Measurements from ENCODE around the gene GPR3.

Gene GPR3

GRCh38 chr1:27364696-27365371, 27.6 kb upstream of the GPR3 start:
- no peak for TF ChIP-seq CTCF (IDR thresholded peaks at IDR 0.05; ENCODE audit: control insufficient read depth, insufficient read depth, low read depth, low read length, missing control alignments)
- DNase-seq (ENCODE audit: low read depth) = no peak
- H3K4me3 ChIP-seq (ENCODE audit: control insufficient read depth, low read depth, low read length) = peak overlapping the region; percentile 83

GRCh38 chr1:27365372-27366112, 26.9 kb upstream of the GPR3 start:
- H3K4me3 ChIP-seq (ENCODE audit: control insufficient read depth, low read depth, low read length) = peak overlapping the region; percentile 83
- no peak for TF ChIP-seq CTCF (IDR thresholded peaks at IDR 0.05; ENCODE audit: control insufficient read depth, insufficient read depth, low read depth, low read length, missing control alignments)
- DNase-seq (ENCODE audit: low read depth) = peak; percentile 49

GRCh38 chr1:27366113-27366410, 26.4 kb upstream of the GPR3 start:
- TF ChIP-seq CTCF (IDR thresholded peaks at IDR 0.05; ENCODE audit: control insufficient read depth, insufficient read depth, low read depth, low read length, missing control alignments) = no peak
- DNase-seq (ENCODE audit: low read depth) = no peak
- H3K4me3 ChIP-seq (ENCODE audit: control insufficient read depth, low read depth, low read length) = peak overlapping the region; percentile 83

GRCh38 chr1:27366411-27367159, 25.8 kb upstream of the GPR3 start, which contains the start of gene MAP3K6:
TSS of gene MAP3K6 (minus strand) at chr1:27366961. CDS start at chr1:27366597, 364 bp downstream.
- peak within 1 kb of the TSS; percentile 83 for H3K4me3 ChIP-seq (ENCODE audit: control insufficient read depth, low read depth, low read length)
- DNase-seq (ENCODE audit: low read depth) = no peak
- no peak for TF ChIP-seq CTCF (IDR thresholded peaks at IDR 0.05; ENCODE audit: control insufficient read depth, insufficient read depth, low read depth, low read length, missing control alignments)

- H3K4me3 ChIP-seq (ENCODE audit: control insufficient read depth, low read depth, low read length) = peak overlapping the region; percentile 83
- TF ChIP-seq CTCF (IDR thresholded peaks at IDR 0.05; ENCODE audit: control insufficient read depth, insufficient read depth, low read depth, low read length, missing control alignments) = no peak
- no peak for DNase-seq (ENCODE audit: low read depth)
Measured at GRCh38 chr1:27367160-27367650, 25.2 kb upstream of the GPR3 start.

GRCh38 chr1:27368869-27369582, 23.4 kb upstream of the GPR3 start:
- DNase-seq (ENCODE audit: low read depth) = no peak
- TF ChIP-seq CTCF (IDR thresholded peaks at IDR 0.05; ENCODE audit: control insufficient read depth, insufficient read depth, low read depth, low read length, missing control alignments) = peak; percentile 40
- H3K4me3 ChIP-seq (ENCODE audit: control insufficient read depth, low read depth, low read length) = no peak overlapping the region
